Erythroblast (primary cell): Measurements from ENCODE around the gene GZMM.
"Not testable (repeated sequence)": the region's sequence is repeated elsewhere in the genome, so short reads cannot be mapped to it uniquely, and the experiment has no call there.

Experiments used
- DNase-seq, 2 experiments: peaks; one replicate each; lab custom pipeline; 2025; lab: John Stamatoyannopoulos, UW
- GATA1 ChIP-seq: IDR thresholded peaks from 2 replicates; pipeline ENCODE4 v1.6.1; 2011; ENCODE audit warnings: low read depth, mild to moderate bottlenecking, control low read depth, low read length, moderate library complexity
- POLR2A ChIP-seq: IDR thresholded peaks from 2 replicates; pipeline ENCODE4 v1.6.1; 2011; ENCODE audit warnings: mild to moderate bottlenecking, low read length

Gene GZMM

GRCh38 chr19:581399-582111 is 37.7 kb downstream of the GZMM start:
- DNase-seq: peak in 1 of 2 experiments; percentile 36
- TF ChIP-seq GATA1 (no peak), POLR2A (no peak)

GRCh38 chr19:582497-583197 is 38.8 kb downstream of the GZMM start:
- DNase-seq: no peak
- no peak for TF ChIP-seq GATA1

GRCh38 chr19:583198-583967 is 39.5 kb downstream of the GZMM start:
- DNase-seq: no peak
- TF ChIP-seq POLR2A: no peak
- no peak for TF ChIP-seq GATA1

GRCh38 chr19:583968-584239 is 40.1 kb downstream of the GZMM start:
- TF ChIP-seq POLR2A (no peak), GATA1 (no peak)
- no peak for DNase-seq

GRCh38 chr19:584240-585001 is 40.6 kb downstream of the GZMM start:
- TF ChIP-seq GATA1 (no peak), POLR2A (peak; percentile 68)
- peak; percentile 72 to 79 for DNase-seq

GRCh38 chr19:585146-585545 is 41.3 kb downstream of the GZMM start:
- not testable (repeated sequence) for DNase-seq

GRCh38 chr19:585551-586110 is 41.8 kb downstream of the GZMM start:
- no peak for TF ChIP-seq POLR2A
- TF ChIP-seq GATA1: no peak
- DNase-seq: no peak

GRCh38 chr19:588093-588740 is 44.4 kb downstream of the GZMM start:
- TF ChIP-seq GATA1: no peak
- TF ChIP-seq POLR2A: no peak
- peak; percentile 86 to 89 for DNase-seq

GRCh38 chr19:588741-589692 is 45.2 kb downstream of the GZMM start:
- no peak for TF ChIP-seq GATA1
- no peak for TF ChIP-seq POLR2A
- DNase-seq: peak in 1 of 2 experiments; percentile 63

- TF ChIP-seq POLR2A (no peak), GATA1 (no peak)
- peak in 1 of 2 experiments; percentile 46 for DNase-seq
Measured at GRCh38 chr19:589693-590395, 46.0 kb downstream of the GZMM start, which contains the start of gene HCN2. Gene HCN2, plus strand, starts transcription at chr19:589881. Its CDS starts 65 bp downstream, at chr19:589946.

GRCh38 chr19:590396-590745 is 46.5 kb downstream of the GZMM start:
- peak; percentile 54 to 55 for DNase-seq
- TF ChIP-seq POLR2A: no peak
- TF ChIP-seq GATA1: no peak
